Right lobe of liver (tissue), 4 donors: Measurements from ENCODE around the gene ACBD6.

Experiments
- POLR2A ChIP-seq: fragments of 450-650 bp; IDR thresholded peaks from one replicate; pipeline ENCODE4 v1.6.1; 2017; ENCODE audit warnings: antibody characterized with exemption, mild to moderate bottlenecking
- TF ChIP-seq, protein P1 (sequence below), 4 donors: fragments of 200-600 bp in 3 of 4; fragments of 450-650 bp in 1 of 4; IDR thresholded peaks; one replicate each; pipeline versions ENCODE4 v1.5.1 to v1.8.0; 2016 to 2022; ENCODE audit warnings: antibody characterized with exemption in 4 of 4, mild to moderate bottlenecking in 2 of 4
- donor health status: DM: no; HTN: no; CAD: no.
- donor health status: DM: no; HTN: no; CAD: no.
- donor health status: DM: no; HTN: yes; CAD: no.

DNA sequence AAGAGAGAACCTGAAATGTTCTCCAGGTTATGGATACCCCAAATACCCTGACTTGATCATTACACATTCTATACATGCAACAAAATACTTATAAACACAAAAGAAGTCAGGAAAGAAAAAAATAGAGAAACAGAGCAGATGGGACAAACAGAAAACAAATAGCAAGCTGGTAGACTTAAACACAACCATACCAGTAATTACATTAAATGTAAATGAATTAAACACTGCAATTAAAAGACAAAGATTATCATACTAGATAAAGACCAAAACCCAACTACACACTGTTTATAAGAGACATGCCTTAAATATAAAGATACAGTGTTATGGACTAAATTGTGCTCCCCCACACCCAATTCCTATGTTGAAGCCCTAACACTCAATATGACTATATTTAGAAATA is 117.2 kb downstream of the ACBD6 start:
- TF ChIP-seq, protein P1, sequence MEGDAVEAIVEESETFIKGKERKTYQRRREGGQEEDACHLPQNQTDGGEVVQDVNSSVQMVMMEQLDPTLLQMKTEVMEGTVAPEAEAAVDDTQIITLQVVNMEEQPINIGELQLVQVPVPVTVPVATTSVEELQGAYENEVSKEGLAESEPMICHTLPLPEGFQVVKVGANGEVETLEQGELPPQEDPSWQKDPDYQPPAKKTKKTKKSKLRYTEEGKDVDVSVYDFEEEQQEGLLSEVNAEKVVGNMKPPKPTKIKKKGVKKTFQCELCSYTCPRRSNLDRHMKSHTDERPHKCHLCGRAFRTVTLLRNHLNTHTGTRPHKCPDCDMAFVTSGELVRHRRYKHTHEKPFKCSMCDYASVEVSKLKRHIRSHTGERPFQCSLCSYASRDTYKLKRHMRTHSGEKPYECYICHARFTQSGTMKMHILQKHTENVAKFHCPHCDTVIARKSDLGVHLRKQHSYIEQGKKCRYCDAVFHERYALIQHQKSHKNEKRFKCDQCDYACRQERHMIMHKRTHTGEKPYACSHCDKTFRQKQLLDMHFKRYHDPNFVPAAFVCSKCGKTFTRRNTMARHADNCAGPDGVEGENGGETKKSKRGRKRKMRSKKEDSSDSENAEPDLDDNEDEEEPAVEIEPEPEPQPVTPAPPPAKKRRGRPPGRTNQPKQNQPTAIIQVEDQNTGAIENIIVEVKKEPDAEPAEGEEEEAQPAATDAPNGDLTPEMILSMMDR (IDR thresholded peaks at IDR 0.05): no peak
- no peak for TF ChIP-seq POLR2A
